IMR-90 (cell line): ENCODE measurements around the gene DHH. TPM values are rescaled to one million over a fixed set of nuclear protein-coding genes. Genes with fewer than 3 reads are reported as not detected.

Experiments used
- ATAC-seq: fragments of 200-7000 bp; cut with Tn5 transposase; 2 replicates; pipeline ENCODE4 v1.9.1; 2020; ENCODE audit warnings: low read depth, mild to moderate bottlenecking, moderate library complexity
- BruUV-seq: library from RNA; stranded (reverse); fragments of 400-500 nt; replicated peaks from 2 replicates; lab custom pipeline; 2021; lab: Mats Ljungman, UMichigan
- CTCF ChIA-PET: fragments of 300-600 bp; formaldehyde crosslinking; extraction: SDS; loops from one replicate; lab custom pipeline; 2021; ENCODE audit warnings: antibody characterized with exemption; lab: Yijun Ruan, JAX
- POLR2A ChIA-PET: fragments of 300-600 bp; sonication (Branson Sonifier 250); formaldehyde crosslinking; loops from one replicate; lab custom pipeline; 2022; ENCODE audit warnings: antibody characterized with exemption; ENCODE audit not compliant: unreplicated experiment; lab: Charles Lee
- DNase-seq: peaks from one replicate; pipeline ENCODE4 v3.0.0; 2013
- H2AFZ ChIP-seq: replicated peaks from 2 replicates; pipeline ENCODE3; 2013; ENCODE audit warnings: low read length, mild to moderate bottlenecking; ENCODE audit not compliant: poor library complexity
- H2AK5ac ChIP-seq: 2 replicates; pipeline ENCODE4 v1.6.1; 2013; ENCODE audit warnings: low read depth, low read length, inconsistent platforms
- H2AK9ac ChIP-seq: replicated peaks from 2 replicates; pipeline ENCODE3; 2013; ENCODE audit warnings: mild to moderate bottlenecking, low read depth, low read length, moderate library complexity; ENCODE audit not compliant: poor library complexity
- H2BK120ac ChIP-seq: 2 replicates; pipeline ENCODE4 v1.6.1; 2013; ENCODE audit warnings: low read depth, low read length, inconsistent platforms
- H2BK15ac ChIP-seq: 3 replicates; pipeline ENCODE4 v1.6.1; 2013; ENCODE audit warnings: low read depth, low read length, inconsistent platforms
- H2BK20ac ChIP-seq: 2 replicates; pipeline ENCODE4 v1.6.1; 2013; ENCODE audit warnings: low read depth, mild to moderate bottlenecking, inconsistent platforms, low read length, moderate library complexity
- H2BK5ac ChIP-seq: 2 replicates; pipeline ENCODE4 v1.6.1; 2013; ENCODE audit warnings: mild to moderate bottlenecking, low read depth, low read length, inconsistent platforms; ENCODE audit not compliant: poor library complexity, severe bottlenecking
- H3K14ac ChIP-seq: replicated peaks from 2 replicates; pipeline ENCODE4 v1.6.1; 2013; ENCODE audit warnings: low read depth, low read length, inconsistent platforms
- H3K18ac ChIP-seq: 2 replicates; pipeline ENCODE4 v1.6.1; 2013; ENCODE audit warnings: low read depth, low read length, control low read depth
- H3K23ac ChIP-seq: 2 replicates; pipeline ENCODE4 v1.6.1; 2013; ENCODE audit warnings: low read depth, low read length, inconsistent platforms
- H3K27ac ChIP-seq: 2 replicates; pipeline ENCODE4 v1.5.1; 2013; ENCODE audit warnings: mild to moderate bottlenecking, control low read depth, low read length; ENCODE audit not compliant: insufficient read depth
- H3K27me3 ChIP-seq: 2 replicates; pipeline ENCODE4 v1.6.1; 2013; ENCODE audit warnings: low read length; ENCODE audit not compliant: control insufficient read depth, insufficient read depth
- H3K36me3 ChIP-seq: 2 replicates; pipeline ENCODE4 v1.6.1; 2013; ENCODE audit warnings: low read length, mixed read lengths; ENCODE audit not compliant: control insufficient read depth, insufficient read depth
- H3K4ac ChIP-seq: 2 replicates; pipeline ENCODE4 v1.6.1; 2013; ENCODE audit warnings: low read depth, low read length, inconsistent platforms
- H3K4me1 ChIP-seq: 2 replicates; pipeline ENCODE4 v1.6.1; 2013; ENCODE audit warnings: low read length, mixed read lengths; ENCODE audit not compliant: control insufficient read depth, insufficient read depth
- H3K4me2 ChIP-seq: 2 replicates; pipeline ENCODE4 v1.6.1; 2013; ENCODE audit warnings: low read depth, mild to moderate bottlenecking, control low read depth, low read length, moderate library complexity
- H3K4me3 ChIP-seq: 2 replicates; pipeline ENCODE4 v1.5.1; 2013; ENCODE audit warnings: low read depth, mild to moderate bottlenecking, control low read depth, low read length, moderate library complexity; ENCODE audit not compliant: insufficient read depth
- H3K56ac ChIP-seq: 2 replicates; pipeline ENCODE4 v1.6.1; 2013; ENCODE audit warnings: low read length, inconsistent platforms; ENCODE audit not compliant: insufficient read depth; ENCODE audit errors: extremely low read depth
- H3K79me1 ChIP-seq, 2 experiments: 2 replicates each; pipeline ENCODE4 v1.6.1; 2013; ENCODE audit warnings: low read length in 2 of 2, inconsistent platforms in 1 of 2, low read depth in 1 of 2
- H3K9ac ChIP-seq: 2 replicates; pipeline ENCODE4 v1.6.1; 2013; ENCODE audit warnings: low read depth, low read length, control low read depth
- H3K9me1 ChIP-seq: 2 replicates; pipeline ENCODE4 v1.6.1; 2013; ENCODE audit warnings: low read length, inconsistent platforms; ENCODE audit not compliant: insufficient read depth
- H3K9me3 ChIP-seq: 2 replicates; pipeline ENCODE4 v1.6.1; 2013; ENCODE audit warnings: low read length; ENCODE audit not compliant: control insufficient read depth, insufficient read depth
- H4K20me1 ChIP-seq: 2 replicates; pipeline ENCODE4 v1.6.1; 2013; ENCODE audit warnings: low read length, inconsistent platforms; ENCODE audit not compliant: insufficient read depth
- H4K5ac ChIP-seq: 2 replicates; pipeline ENCODE4 v1.6.1; 2013; ENCODE audit warnings: mild to moderate bottlenecking, low read depth, low read length, control low read depth
- H4K8ac ChIP-seq, 2 experiments: 2 replicates each; pipeline ENCODE4 v1.6.1; 2013; ENCODE audit warnings: low read depth in 2 of 2, low read length in 2 of 2, control low read depth in 1 of 2, inconsistent platforms in 1 of 2
- H4K91ac ChIP-seq: 2 replicates; pipeline ENCODE4 v1.6.1; 2013; ENCODE audit warnings: low read depth, low read length, inconsistent platforms; ENCODE audit not compliant: insufficient read depth
- BHLHE40 ChIP-seq: fragments of 150-350 bp; IDR thresholded peaks from 2 replicates; pipeline ENCODE4 v1.6.1; 2016; ENCODE audit warnings: mild to moderate bottlenecking, low read depth, low read length
- CEBPB ChIP-seq: IDR thresholded peaks from 2 replicates; pipeline ENCODE4 v1.6.1; 2012; ENCODE audit warnings: low read depth, low read length, improper control_type of control experiment
- CTCF ChIP-seq: conservative IDR thresholded peaks from 2 replicates; pipeline ENCODE4 v1.5.1; 2012; ENCODE audit warnings: mild to moderate bottlenecking, low read depth, low read length, improper control_type of control experiment
- FOS ChIP-seq: fragments of 150-350 bp; IDR thresholded peaks from 2 replicates; pipeline ENCODE4 v1.6.1; 2016; ENCODE audit warnings: low read depth, low read length
- RCOR1 ChIP-seq: IDR thresholded peaks from 2 replicates; pipeline ENCODE4 v1.6.1; 2012; ENCODE audit warnings: mild to moderate bottlenecking, low read length, improper control_type of control experiment; ENCODE audit not compliant: insufficient replicate concordance
- RFX5 ChIP-seq: IDR thresholded peaks from 2 replicates; pipeline ENCODE4 v1.8.0; 2012; ENCODE audit warnings: low read depth, mild to moderate bottlenecking, low read length, moderate library complexity
- SMC3 ChIP-seq: fragments of 150-350 bp; IDR thresholded peaks from 2 replicates; pipeline ENCODE4 v1.6.1; 2016; ENCODE audit warnings: low read depth, mild to moderate bottlenecking, antibody characterized with exemption, low read length, moderate library complexity
- WGBS, 2 experiments: methylation state at CpG; one replicate each; pipeline versions ENCODE4 v1.1.5 to v1.1.7; 2013; ENCODE audit warnings: missing lambda C conversion rate in 2 of 2; ENCODE audit not compliant: insufficient read length in 1 of 2; ENCODE audit errors: extremely low coverage in 2 of 2; 5-methylcytosine and 5-hydroxymethylcytosine counted together
- dilution Hi-C: fragments of 300-500 bp; cut with HindIII; formaldehyde crosslinking; loops from one replicate; pipeline ENCODE4 v1.14.3; 2018; ENCODE audit warnings: low sequenced_read_pairs; ENCODE audit not compliant: unreplicated experiment
- in situ Hi-C: fragments of 300-500 bp; cut with MboI; formaldehyde crosslinking; loops from 3 replicates; pipeline ENCODE4 v1.14.3; 2019; ENCODE audit warnings: low sequenced_read_pairs, inconsistent platforms, mixed read lengths
- intact Hi-C: fragments of 100-400 bp; cut with micrococcal nuclease; formaldehyde crosslinking; loops from 2 replicates; pipeline ENCODE4 v1.10.0; 2022
- polyA plus RNA-seq, 3 experiments: library from polyadenylated mRNA; depleted of rRNA; stranded (reverse); fragments of >200 nt; gene quantifications; 2 replicates each; pipeline ENCODE4 v1.2.3, GENCODE V29; 2012; ENCODE audit warnings: low replicate concordance in 1 of 3
- total RNA-seq: library from RNA; depleted of rRNA; stranded (reverse); fragments of >200 nt; gene quantifications from 2 replicates; pipeline ENCODE4 v1.2.3, GENCODE V29; 2012

DHH gene
- total and polyA plus RNA-seq, 2 of the 4 experiments (the other 2 are of a cell fraction): under 0.01 to 0.07 TPM

GRCh38 chr12:49048953-49049352, 45.6 kb downstream of the DHH start:
- WGBS, 2 experiments: 92% methylated on average over 4 of the region's 10 CpGs; no CpG with 5 or more reads in 1 of the 2 experiments
- peaks cover 71% of the 10 kb centered on the region for H4K20me1 ChIP-seq
- ATAC-seq: no peak
- TF ChIP-seq RCOR1 (no peak), FOS (no peak), CEBPB (no peak), RFX5 (no peak), SMC3 (no peak), CTCF (no peak), BHLHE40 (no peak)
- no peak overlapping the region for H3K23ac ChIP-seq
- no peak overlapping the region for H3K9ac ChIP-seq
- H3K79me1 ChIP-seq: peaks cover 52 to 75% of the 10 kb centered on the region in 2 experiments
- no peak overlapping the region for H2BK15ac ChIP-seq
- no peak overlapping the region for H4K5ac ChIP-seq
- no peak overlapping the region for H2AFZ ChIP-seq
- in situ Hi-C loops (no loop called here), dilution Hi-C loops (no loop called here), intact Hi-C loops (no loop called here)
- H3K9me1 ChIP-seq: peaks cover 12% of the 10 kb centered on the region
- H3K4me2 ChIP-seq: no peak overlapping the region
- POLR2A ChIA-PET: no interaction called here
- 0 out of 4 replicates have a peak overlapping the region, but pooled peaks of 1 of the 2 experiments have one; percentile 66 for H4K8ac ChIP-seq
- H2AK9ac ChIP-seq: no peak overlapping the region
- H3K56ac ChIP-seq: no peak overlapping the region
- H3K14ac ChIP-seq: no peak overlapping the region
- BruUV-seq: no TSS peak
- H3K36me3 ChIP-seq: peaks cover 89% of the 10 kb centered on the region
- no peak overlapping the region for H2BK5ac ChIP-seq
- H3K9me3 ChIP-seq: no peaks in the 10 kb centered on the region
- H3K4me1 ChIP-seq: peaks cover 7% of the 10 kb centered on the region
- H3K27me3 ChIP-seq: no peaks in the 10 kb centered on the region
- DNase-seq: no peak
- CTCF ChIA-PET: interaction anchor here (1.0 kb wide), 1 partner anchor 15 kb away, joined by 4 read pairs; no protein-coding TSS in a partner anchor
- H3K4ac ChIP-seq: no peak overlapping the region; the same call in 1 of the 2 replicates
- H2AK5ac ChIP-seq: 0 out of 2 replicates have a peak overlapping the region, but pooled peaks have one; percentile 2
- H3K18ac ChIP-seq: no peak overlapping the region
- H4K91ac ChIP-seq: no peak overlapping the region; the same call in 1 of the 2 replicates
- no peak overlapping the region for H2BK120ac ChIP-seq
- H3K27ac ChIP-seq: no peak overlapping the region
- H3K4me3 ChIP-seq: no peak overlapping the region
- no peak overlapping the region; the same call in 1 of the 2 replicates for H2BK20ac ChIP-seq
